ENCODE measurements around the gene OR10D3. TPM values are rescaled to one million over a fixed set of nuclear protein-coding genes. Genes with fewer than 3 reads are reported as not detected.
"Not testable (repeated sequence)": the region's sequence is repeated elsewhere in the genome, so short reads cannot be mapped to it uniquely, and the experiment has no call there.

OR10D3 gene, protein sequence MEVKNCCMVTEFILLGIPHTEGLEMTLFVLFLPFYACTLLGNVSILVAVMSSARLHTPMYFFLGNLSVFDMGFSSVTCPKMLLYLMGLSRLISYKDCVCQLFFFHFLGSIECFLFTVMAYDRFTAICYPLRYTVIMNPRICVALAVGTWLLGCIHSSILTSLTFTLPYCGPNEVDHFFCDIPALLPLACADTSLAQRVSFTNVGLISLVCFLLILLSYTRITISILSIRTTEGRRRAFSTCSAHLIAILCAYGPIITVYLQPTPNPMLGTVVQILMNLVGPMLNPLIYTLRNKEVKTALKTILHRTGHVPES
- polyA plus RNA-seq (ENCODE audit: insufficient read length in 4 of 4) = not detected

- DNase-seq (ENCODE audit: low read depth in 4 of 4, low spot score in 2 of 4) = no peak
These were observed at the start of gene OR10D3 for GRCh38 chr11:124183068-124183467. Gene OR10D3 (plus strand): TSS chr11:124183345. CDS start chr11:124185270, 1,925 bp downstream.

- DNase-seq (ENCODE audit: low read depth in 4 of 4, low spot score in 2 of 4) = no peak
These were observed 40.1 kb upstream of the OR10D3 start for GRCh38 chr11:124143034-124143433.

- DNase-seq (ENCODE audit: low read depth in 4 of 4, low spot score in 2 of 4) = no peak
These were observed 35.2 kb upstream of the OR10D3 start for GRCh38 chr11:124147951-124148350.

DNA sequence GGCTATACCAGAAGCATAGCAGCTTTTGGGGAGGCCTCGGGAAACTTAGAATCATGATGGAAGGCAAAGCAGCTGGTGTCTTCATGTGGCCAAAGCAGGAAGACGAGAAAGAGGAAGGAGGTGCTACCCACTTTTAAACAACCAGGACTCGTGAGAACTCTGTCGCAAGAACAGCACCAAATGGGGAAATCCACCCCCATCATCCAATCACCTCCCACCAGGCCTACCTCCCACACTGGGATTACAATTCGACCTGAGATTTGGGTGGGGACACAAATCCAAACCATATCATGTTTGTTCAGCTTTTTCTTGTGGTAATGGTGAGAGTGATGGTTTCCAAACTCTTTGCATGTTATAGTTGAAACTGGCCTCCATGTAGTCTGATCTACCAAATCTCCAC, 32.5 kb upstream of the OR10D3 start:
- no peak for DNase-seq (ENCODE audit: low read depth in 4 of 4, low spot score in 2 of 4)

- no peak for DNase-seq (ENCODE audit: low read depth in 4 of 4, low spot score in 2 of 4)
These were observed 30.3 kb upstream of the OR10D3 start for GRCh38 chr11:124152770-124153407.

GRCh38 chr11:124153821-124154220, 29.3 kb upstream of the OR10D3 start:
- DNase-seq (ENCODE audit: low read depth in 4 of 4, low spot score in 2 of 4) = no peak

- no peak for DNase-seq (ENCODE audit: low read depth in 4 of 4, low spot score in 2 of 4)
These were observed 23.7 kb upstream of the OR10D3 start for GRCh38 chr11:124159481-124159880.

GRCh38 chr11:124160986-124161385, 22.2 kb upstream of the OR10D3 start:
- DNase-seq (ENCODE audit: low read depth in 4 of 4, low spot score in 2 of 4) = no peak

DNA sequence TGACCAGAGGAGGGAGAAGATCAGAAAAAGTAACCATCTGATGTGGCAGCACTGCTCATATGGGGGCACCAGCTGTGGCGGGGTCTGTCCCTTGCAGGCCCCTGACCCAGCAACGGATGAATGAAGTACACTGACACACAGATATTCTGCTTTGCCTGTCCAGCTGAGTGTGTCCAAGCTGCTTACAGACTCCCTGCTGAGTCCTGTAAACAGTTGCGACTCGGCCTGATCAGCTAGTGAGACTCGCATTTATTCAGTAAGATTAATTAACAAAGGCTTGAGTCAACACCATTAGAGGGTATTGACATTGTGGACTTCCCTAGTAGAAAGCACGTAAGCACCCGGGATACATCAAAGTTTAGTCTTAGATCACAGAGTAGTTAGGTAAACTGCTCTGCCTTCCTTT, 15.3 kb upstream of the OR10D3 start:
- no peak for DNase-seq (ENCODE audit: low read depth in 4 of 4, low spot score in 2 of 4)

GRCh38 chr11:124168796-124169195, 14.3 kb upstream of the OR10D3 start:
- DNase-seq (ENCODE audit: low read depth in 4 of 4, low spot score in 2 of 4) = no peak

GRCh38 chr11:124170315-124170714, 12.8 kb upstream of the OR10D3 start:
- DNase-seq (ENCODE audit: low read depth in 4 of 4, low spot score in 2 of 4) = not testable (repeated sequence)

GRCh38 chr11:124170801-124171586, 12.2 kb upstream of the OR10D3 start:
- DNase-seq (ENCODE audit: low read depth in 4 of 4, low spot score in 2 of 4) = no peak

DNA sequence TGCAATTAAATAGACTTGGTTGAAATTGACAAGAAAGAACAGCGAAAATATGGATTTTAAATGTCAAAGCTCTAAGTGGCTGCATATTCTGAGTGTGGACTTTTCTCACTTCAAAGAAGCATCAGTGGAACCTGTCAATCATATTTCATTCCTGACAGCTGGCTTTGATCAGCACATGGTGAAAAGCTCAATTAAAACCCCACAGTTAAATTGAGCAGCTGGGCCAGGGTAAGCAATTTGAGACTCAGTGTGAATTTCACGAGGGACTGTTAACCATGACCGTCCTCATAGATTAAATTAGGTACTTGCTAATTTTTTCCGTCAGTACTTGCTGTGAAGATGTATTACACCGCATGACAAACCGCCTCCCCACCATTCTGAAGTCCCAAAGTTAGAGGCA, 11.0 kb upstream of the OR10D3 start:
- no peak for DNase-seq (ENCODE audit: low read depth in 4 of 4, low spot score in 2 of 4)

- DNase-seq (ENCODE audit: low read depth in 4 of 4, low spot score in 2 of 4) = no peak
These were observed 10.5 kb upstream of the OR10D3 start for GRCh38 chr11:124172599-124172998.

- DNase-seq (ENCODE audit: low read depth in 4 of 4, low spot score in 2 of 4) = no peak
These were observed 9.1 kb upstream of the OR10D3 start for GRCh38 chr11:124174001-124174583.

DNA sequence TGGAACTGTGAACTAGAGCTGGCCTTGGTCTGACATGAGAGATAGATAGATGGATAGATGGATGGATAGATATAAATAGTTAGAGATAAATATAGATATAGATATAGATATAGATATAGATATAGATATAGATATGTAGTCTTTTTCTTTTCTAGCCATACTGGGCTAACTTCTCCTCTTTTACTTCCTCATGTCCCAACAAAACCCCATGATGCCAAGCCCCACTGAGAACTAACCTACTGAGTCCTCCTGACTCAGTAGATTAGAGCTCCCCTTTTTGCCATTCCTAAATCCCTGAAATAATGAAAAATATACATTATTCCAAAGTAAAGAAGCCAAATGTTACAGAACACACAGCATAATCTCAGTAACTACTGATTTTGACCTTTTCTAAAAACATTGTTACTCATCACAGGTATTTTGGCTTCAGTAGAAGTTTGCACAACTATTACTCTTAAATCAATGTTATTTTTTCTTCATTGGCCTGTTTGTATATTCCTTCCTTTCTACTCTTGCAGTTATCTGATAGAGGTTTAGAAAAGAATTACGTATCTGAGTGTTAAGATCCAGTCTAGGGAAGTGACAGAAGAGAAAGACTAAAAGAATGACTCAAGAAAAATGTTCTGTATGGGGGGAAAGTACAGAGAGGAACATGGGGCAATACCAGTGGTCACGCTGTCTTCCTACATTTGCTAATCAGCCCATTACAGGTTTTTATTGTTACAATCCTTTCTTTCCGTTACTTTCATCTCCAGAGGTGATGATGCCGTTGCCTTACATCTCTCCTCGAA, 6.0 kb upstream of the OR10D3 start:
- DNase-seq (ENCODE audit: low read depth in 4 of 4, low spot score in 2 of 4) = no peak

- DNase-seq (ENCODE audit: low read depth in 4 of 4, low spot score in 2 of 4) = no peak
These were observed 3.8 kb upstream of the OR10D3 start for GRCh38 chr11:124179310-124179709.

DNA sequence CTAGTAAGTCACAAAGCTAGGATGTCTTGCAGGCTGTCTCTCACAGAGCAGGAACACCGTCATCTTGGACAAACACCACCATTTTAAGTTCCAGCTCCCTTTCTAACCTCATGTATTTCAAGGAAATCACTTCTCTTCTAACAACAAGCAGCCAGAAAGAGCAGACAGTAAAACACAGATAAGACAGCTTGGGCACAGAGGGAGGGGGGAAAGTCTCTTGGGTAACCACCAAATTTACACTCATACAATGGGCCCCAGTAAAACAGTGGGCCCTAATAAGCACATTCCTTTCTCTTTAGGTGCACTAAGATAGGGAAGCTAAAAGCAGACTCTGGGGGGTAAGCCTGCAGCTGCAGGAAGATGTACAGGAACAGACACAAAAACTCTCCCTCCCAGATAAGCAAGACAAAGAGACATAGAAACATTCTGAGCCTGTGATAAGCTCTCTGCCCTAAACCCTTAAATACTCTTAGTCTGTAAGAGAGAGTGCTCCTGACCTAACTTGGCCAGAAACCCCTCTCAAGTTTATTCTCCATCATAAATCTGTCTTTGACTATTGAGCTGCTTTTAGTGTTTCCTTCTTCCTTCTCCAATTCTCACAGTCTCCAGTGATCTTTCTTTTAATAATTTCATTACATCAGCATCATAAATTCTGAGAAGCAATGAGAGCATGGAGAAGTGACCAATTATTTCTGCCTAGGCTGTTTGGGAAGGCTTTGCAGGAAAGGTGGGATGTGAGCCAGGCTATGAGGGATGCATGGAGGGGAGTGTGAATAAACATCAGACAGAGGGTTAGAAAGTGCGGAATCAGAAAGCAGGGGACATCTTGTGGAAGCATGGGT, 7.4 kb downstream of the OR10D3 start:
- no peak for DNase-seq (ENCODE audit: low read depth in 4 of 4, low spot score in 2 of 4)

DNA sequence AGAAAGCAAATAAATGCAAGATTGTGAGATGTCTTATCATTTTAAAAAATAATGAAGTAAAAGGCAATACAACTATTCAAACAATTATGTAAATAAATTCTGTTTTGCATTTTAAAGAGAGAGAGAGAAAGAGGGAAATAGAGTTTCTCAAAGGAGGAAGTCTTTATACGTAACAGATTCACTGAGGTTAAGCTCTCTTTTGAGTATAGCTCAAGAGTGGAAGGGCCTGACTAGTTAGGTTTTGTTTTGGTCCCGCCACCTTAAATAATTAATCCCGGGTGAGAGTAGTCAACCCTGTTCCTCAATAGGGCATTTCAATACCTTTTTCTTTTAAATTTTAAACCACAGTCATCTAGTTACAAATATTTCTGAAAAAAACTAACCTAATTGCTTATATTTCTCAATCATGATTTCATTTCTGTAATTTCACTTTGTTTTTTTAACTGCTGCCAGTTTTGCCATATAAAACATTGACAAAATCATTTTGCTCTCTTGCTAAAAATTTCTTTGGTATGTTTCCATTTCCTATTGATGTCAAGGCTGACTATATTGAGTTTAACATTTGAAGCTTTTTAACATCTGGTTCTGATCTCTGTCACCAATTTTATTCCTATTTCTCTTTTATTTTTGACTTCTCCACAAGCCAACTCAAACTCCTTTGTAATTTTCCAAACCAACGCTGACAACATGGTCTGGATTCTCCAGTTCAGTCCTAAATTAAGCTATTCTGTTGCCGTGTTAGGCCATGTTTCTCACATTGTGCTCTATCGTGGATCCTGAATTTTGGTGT, 10.3 kb downstream of the OR10D3 start:
- no peak for DNase-seq (ENCODE audit: low read depth in 4 of 4, low spot score in 2 of 4)

All from left renal cortex interstitium (tissue), 4 donors.